ENCODE data around the gene CCDC146.
A peak's percentile ranks its signal among the peaks of the same experiment; 100 is the strongest.

CCDC146 gene

DNA sequence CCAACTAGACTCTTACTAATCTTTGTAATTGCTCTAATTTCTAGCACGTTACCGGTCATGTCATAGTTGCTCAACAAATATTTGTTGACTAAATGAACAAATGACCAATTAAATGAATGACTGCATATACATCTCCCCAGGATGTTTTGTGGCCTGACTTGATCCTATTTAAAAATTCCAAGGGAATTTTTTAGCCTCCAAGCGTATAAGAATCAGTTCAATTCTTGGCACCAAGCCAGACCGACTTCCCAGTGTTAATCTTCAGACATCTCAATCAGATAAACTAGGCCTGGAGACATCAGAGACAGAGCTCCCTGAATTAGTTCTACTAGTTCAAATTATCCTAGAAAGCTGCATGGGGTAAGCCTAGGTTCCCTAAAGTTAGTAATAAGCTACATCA is 197.7 kb downstream of the CCDC146 start:
- no peak overlapping the region for H3K27ac ChIP-seq
- DNase-seq, result no peak
- H3K9me3 ChIP-seq, result no peaks in the 10 kb centered on the region
- intact Hi-C loops (cut with DNase I; ENCODE audit: low total_unique reads), result no loop called here
- TF ChIP-seq, protein P1, sequence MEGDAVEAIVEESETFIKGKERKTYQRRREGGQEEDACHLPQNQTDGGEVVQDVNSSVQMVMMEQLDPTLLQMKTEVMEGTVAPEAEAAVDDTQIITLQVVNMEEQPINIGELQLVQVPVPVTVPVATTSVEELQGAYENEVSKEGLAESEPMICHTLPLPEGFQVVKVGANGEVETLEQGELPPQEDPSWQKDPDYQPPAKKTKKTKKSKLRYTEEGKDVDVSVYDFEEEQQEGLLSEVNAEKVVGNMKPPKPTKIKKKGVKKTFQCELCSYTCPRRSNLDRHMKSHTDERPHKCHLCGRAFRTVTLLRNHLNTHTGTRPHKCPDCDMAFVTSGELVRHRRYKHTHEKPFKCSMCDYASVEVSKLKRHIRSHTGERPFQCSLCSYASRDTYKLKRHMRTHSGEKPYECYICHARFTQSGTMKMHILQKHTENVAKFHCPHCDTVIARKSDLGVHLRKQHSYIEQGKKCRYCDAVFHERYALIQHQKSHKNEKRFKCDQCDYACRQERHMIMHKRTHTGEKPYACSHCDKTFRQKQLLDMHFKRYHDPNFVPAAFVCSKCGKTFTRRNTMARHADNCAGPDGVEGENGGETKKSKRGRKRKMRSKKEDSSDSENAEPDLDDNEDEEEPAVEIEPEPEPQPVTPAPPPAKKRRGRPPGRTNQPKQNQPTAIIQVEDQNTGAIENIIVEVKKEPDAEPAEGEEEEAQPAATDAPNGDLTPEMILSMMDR (IDR thresholded peaks at IDR 0.05), result no peak
- H3K36me3 ChIP-seq, result peaks cover 0 to 7% (median 0%) of the 10 kb centered on the region in 3 donors
- H3K4me1 ChIP-seq, result no peaks in the 10 kb centered on the region
- H3K27me3 ChIP-seq, result no peaks in the 10 kb centered on the region
- no peak overlapping the region for H3K4me3 ChIP-seq

DNA sequence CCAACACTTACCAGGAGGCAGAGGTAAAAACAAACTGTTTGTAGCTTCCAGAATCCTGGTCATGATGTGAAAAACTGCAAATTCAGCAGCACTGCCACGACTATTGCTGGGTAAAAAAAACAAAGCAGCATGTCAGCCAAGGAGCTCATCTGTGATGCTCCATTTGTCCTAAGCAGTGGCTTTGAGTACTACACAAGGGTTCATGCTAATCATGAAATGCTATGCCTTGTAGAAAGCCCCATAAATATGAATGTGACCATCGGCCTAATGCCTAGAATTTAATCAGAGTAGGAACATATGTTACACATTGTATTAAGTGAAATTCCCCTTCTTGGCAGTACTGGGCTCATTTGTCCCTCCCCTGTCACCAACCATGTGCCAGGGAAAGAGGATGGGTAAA is 198.3 kb downstream of the CCDC146 start:
- intact Hi-C loops (cut with DNase I; ENCODE audit: low total_unique reads), result no loop called here
- H3K4me1 ChIP-seq, result no peaks in the 10 kb centered on the region
- no peak overlapping the region for H3K4me3 ChIP-seq
- peaks cover 0 to 5% (median 0%) of the 10 kb centered on the region in 3 donors for H3K36me3 ChIP-seq
- DNase-seq, result no peak
- TF ChIP-seq, protein P1 (IDR thresholded peaks at IDR 0.05), result no peak
- H3K9me3 ChIP-seq, result no peaks in the 10 kb centered on the region
- no peaks in the 10 kb centered on the region for H3K27me3 ChIP-seq
- H3K27ac ChIP-seq, result no peak overlapping the region

DNA sequence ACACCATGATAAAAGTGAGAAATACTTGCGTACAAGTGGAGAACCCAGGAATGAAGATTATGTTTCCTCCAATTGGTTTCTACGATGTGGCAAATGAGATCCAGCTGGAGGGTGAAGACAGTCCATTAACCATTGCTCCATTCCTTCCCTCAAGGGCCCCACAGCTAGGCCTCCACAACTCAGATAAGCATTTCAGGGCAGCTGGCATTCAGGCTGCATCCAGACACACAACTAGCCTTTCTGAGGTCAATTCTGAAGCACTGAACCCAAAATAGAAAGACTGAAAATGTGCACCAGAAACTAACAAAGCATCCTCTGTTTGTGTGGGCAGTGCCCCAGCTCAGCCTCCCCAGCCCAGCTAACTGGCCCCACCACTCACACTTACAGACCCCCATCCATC is 198.9 kb downstream of the CCDC146 start:
- no peak overlapping the region for H3K4me3 ChIP-seq
- peaks cover 0 to 6% (median 4%) of the 10 kb centered on the region in 4 donors for H3K4me1 ChIP-seq
- no peak for DNase-seq
- no peaks in the 10 kb centered on the region for H3K27me3 ChIP-seq
- no peaks in the 10 kb centered on the region for H3K9me3 ChIP-seq
- intact Hi-C loops (cut with DNase I; ENCODE audit: low total_unique reads), result no loop called here
- TF ChIP-seq, protein P1 (IDR thresholded peaks at IDR 0.05), result no peak
- H3K27ac ChIP-seq, result no peak overlapping the region
- H3K36me3 ChIP-seq, result peaks cover 0 to 5% (median 0%) of the 10 kb centered on the region in 3 donors

DNA sequence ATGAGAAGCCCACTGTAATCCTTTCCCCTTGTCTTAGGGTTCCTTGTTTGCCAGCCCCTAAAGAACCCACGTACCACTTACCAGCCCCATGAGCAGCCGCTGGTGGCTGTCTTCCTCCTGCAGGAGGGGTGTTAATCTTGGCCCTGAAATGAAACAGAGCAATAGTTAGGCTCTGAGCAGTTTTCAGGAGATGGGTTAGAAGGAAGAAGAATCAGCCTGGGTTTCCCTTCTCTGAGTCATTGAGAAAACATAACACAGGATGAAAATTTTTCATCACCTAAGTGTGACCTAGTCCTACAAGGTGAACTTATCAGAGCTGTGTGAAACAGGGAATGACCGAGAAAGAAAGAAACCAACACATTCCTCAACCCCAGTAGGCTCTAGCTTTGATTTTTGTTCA is 203.7 kb downstream of the CCDC146 start:
- Histone ChIP-seq H3K9me3 (no peaks in the 10 kb centered on the region), H3K27me3 (no peaks in the 10 kb centered on the region), H3K4me1 (peaks cover 0 to 51% (median 31%) of the 10 kb centered on the region in 4 donors), H3K4me3 (no peak overlapping the region), H3K27ac (peak overlapping the region; percentile 66 to 71), H3K36me3 (peaks cover 0 to 3% (median 0%) of the 10 kb centered on the region in 3 donors)
- DNase-seq, result no peak
- intact Hi-C loops (cut with DNase I; ENCODE audit: low total_unique reads), result no loop called here
- TF ChIP-seq, protein P1 (IDR thresholded peaks at IDR 0.05), result no peak

DNA sequence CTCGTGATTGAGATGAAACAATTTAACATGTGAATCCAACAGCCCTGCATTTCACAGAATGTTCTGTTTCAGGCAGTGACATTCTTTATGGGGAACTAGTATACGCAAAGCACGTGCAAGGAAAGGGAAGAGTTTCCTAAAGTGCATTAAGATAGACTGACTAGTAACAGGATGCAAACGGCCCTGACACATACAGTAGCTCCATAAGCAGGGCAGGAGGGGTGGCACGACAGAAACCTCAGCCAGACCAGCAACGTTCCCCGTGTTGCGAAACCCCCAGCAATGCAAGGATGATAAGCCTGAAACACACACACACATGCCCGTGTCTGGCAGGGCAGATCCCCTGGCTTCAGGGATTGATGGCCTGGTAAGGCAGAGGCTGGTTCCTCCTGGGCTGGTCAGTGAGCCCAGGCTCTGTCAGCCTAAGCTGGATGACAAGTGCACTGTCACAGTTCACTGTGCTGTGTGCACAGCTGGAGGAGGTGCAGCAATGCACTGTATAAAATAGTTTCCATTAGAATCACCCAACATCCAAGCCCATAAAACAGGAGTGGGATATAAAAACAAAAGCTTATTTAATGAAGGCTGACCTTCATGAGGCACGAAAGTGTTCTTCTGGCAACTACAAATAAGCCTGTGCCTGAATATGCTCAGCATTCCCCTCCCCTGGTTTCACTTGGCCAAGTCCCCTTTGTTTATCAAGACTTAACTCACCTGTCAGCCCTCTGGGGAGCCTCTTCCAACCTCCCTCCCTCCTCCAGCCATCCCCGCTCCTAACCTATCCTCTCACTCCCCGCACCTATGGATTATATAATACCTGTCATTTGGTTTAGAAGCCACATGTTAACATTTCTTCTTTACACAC is 204.9 kb downstream of the CCDC146 start:
- intact Hi-C loops (cut with DNase I; ENCODE audit: low total_unique reads), result no loop called here
- Histone ChIP-seq H3K9me3 (no peaks in the 10 kb centered on the region), H3K27me3 (no peaks in the 10 kb centered on the region), H3K4me1 (peaks cover 0 to 57% (median 31%) of the 10 kb centered on the region in 4 donors), H3K4me3 (no peak overlapping the region), H3K27ac (peak overlapping the region; percentile 66 to 71), H3K36me3 (no peaks in the 10 kb centered on the region)
- TF ChIP-seq, protein P1 (IDR thresholded peaks at IDR 0.05), result no peak
- peak; percentile 76 for DNase-seq

Data from tibial artery (tissue), 4 donors.